Keratinocyte (primary cell): ENCODE data around the gene TP63. TPM values are rescaled to one million over a fixed set of nuclear protein-coding genes. Genes with fewer than 3 reads are reported as not detected.

Experiments used
- DNase-seq: peaks from one replicate; pipeline ENCODE4 v3.0.0-alpha.2; 2011; ENCODE audit warnings: low read depth, missing footprints, low spot score
- FAIRE-seq: peaks from 2 replicates; lab custom pipeline; 2011; peaks lifted over from hg19 to GRCh38; lab: Jason Lieb, UNC
- H2AFZ ChIP-seq: 2 replicates; pipeline ENCODE4 v1.6.0; 2012; ENCODE audit warnings: low read length, control low read depth, inconsistent platforms; ENCODE audit not compliant: control insufficient read depth
- H3K27ac ChIP-seq: 2 replicates; pipeline ENCODE4 v1.5.1; 2011; ENCODE audit warnings: low read length; ENCODE audit not compliant: control insufficient read depth, insufficient read depth
- H3K27me3 ChIP-seq: 3 replicates; pipeline ENCODE4 v1.6.0; 2011; ENCODE audit warnings: low read length; ENCODE audit not compliant: control insufficient read depth, insufficient read depth; ENCODE audit errors: extremely low read depth
- H3K36me3 ChIP-seq, 2 experiments: 2 replicates in 1 of 2; 3 replicates in 1 of 2; pipeline ENCODE4 v1.5.1; 2011; ENCODE audit warnings: low read length in 2 of 2, mild to moderate bottlenecking in 1 of 2; ENCODE audit not compliant: control insufficient read depth in 2 of 2, insufficient read depth in 2 of 2; ENCODE audit errors: extremely low read depth in 1 of 2
- H3K4me1 ChIP-seq: 3 replicates; pipeline ENCODE4 v1.5.1; 2011; ENCODE audit warnings: low read length; ENCODE audit not compliant: control insufficient read depth, insufficient read depth; ENCODE audit errors: extremely low read depth
- H3K4me2 ChIP-seq: 3 replicates; pipeline ENCODE4 v1.6.0; 2011; ENCODE audit warnings: low read depth, low read length; ENCODE audit not compliant: control insufficient read depth, insufficient read depth; ENCODE audit errors: extremely low read depth
- H3K4me3 ChIP-seq, 3 experiments: fragments of 200-600 bp in 1 of 3; sonication (generic) in 1 of 3; 2 replicates in 2 of 3; 3 replicates in 1 of 3; pipeline ENCODE4 v1.5.1; 2011 to 2016; ENCODE audit warnings: low read length in 3 of 3, mild to moderate bottlenecking in 3 of 3, control low read depth in 2 of 3, inconsistent platforms in 1 of 3, low read depth in 1 of 3, mixed read lengths in 1 of 3, mixed run types in 1 of 3, moderate library complexity in 1 of 3; ENCODE audit not compliant: control insufficient read depth in 2 of 3, insufficient read depth in 2 of 3; ENCODE audit errors: extremely low read depth in 1 of 3
- H3K79me2 ChIP-seq: 2 replicates; pipeline ENCODE4 v1.6.0; 2012; ENCODE audit warnings: low read length; ENCODE audit not compliant: control insufficient read depth, insufficient read depth
- H3K9ac ChIP-seq: 3 replicates; pipeline ENCODE4 v1.6.0; 2011; ENCODE audit warnings: low read length; ENCODE audit not compliant: control insufficient read depth, insufficient read depth; ENCODE audit errors: extremely low read depth
- H3K9me1 ChIP-seq: 3 replicates; pipeline ENCODE4 v1.6.0; 2011; ENCODE audit warnings: low read length; ENCODE audit not compliant: control insufficient read depth, insufficient read depth; ENCODE audit errors: extremely low read depth
- H3K9me3 ChIP-seq: 2 replicates; pipeline ENCODE4 v1.5.1; 2012; ENCODE audit warnings: low read depth, low read length; ENCODE audit not compliant: control insufficient read depth
- H4K20me1 ChIP-seq: 3 replicates; pipeline ENCODE4 v1.6.0; 2011; ENCODE audit warnings: low read length; ENCODE audit not compliant: control insufficient read depth, insufficient read depth; ENCODE audit errors: extremely low read depth
- CTCF ChIP-seq, 3 experiments: IDR thresholded peaks in 1 of 3; conservative IDR thresholded peaks in 1 of 3; optimal IDR thresholded peaks in 1 of 3; 2 replicates in 2 of 3; 3 replicates in 1 of 3; pipeline versions ENCODE3 to v1.5.1; 2011; ENCODE audit warnings: low read length in 3 of 3, mild to moderate bottlenecking in 3 of 3, moderate library complexity in 2 of 3, control low read depth in 1 of 3, inconsistent platforms in 1 of 3; ENCODE audit not compliant: insufficient read depth in 2 of 3; ENCODE audit errors: extremely low read depth in 1 of 3
- EZH2 ChIP-seq: IDR thresholded peaks from one replicate; pipeline ENCODE4 v1.6.1; 2012; ENCODE audit warnings: inconsistent platforms, mild to moderate bottlenecking, low read length, moderate library complexity
- dilution Hi-C: fragments of 300-500 bp; cut with MboI; formaldehyde crosslinking; loops from one replicate; pipeline ENCODE4 v1.7.0; 2020; ENCODE audit warnings: low sequenced_read_pairs; ENCODE audit not compliant: extremely low pct_ligation_motif_present
- polyA plus RNA-seq, 5 experiments: library from polyadenylated mRNA; depleted of rRNA in 3 of 5; stranded (reverse) in 3 of 5; stranded (forward) in 1 of 5; unstranded in 1 of 5; fragments of >200 nt; gene quantifications; 1 replicate in 1 of 5; 2 replicates in 3 of 5; 3 replicates in 1 of 5; pipeline versions ENCODE4 v1.2.1 to v1.2.3, GENCODE V29; 2011 to 2012; ENCODE audit warnings: missing spikeins in 2 of 5, low read depth in 1 of 5, low replicate concordance in 1 of 5

TP63 gene
- polyA plus RNA-seq, 1 donor (not counting 4 experiments of a cell fraction or from before 2014, with no cell fraction given) = 214 TPM

GRCh38 chr3:189703865-189704264, 72.7 kb downstream of the TP63 start:
- no peak overlapping the region for H3K9ac ChIP-seq
- H3K9me3 ChIP-seq = no peaks in the 10 kb centered on the region
- dilution Hi-C loops = no loop called here
- H4K20me1 ChIP-seq = no peaks in the 10 kb centered on the region
- no peak overlapping the region for H3K4me2 ChIP-seq
- no peak for TF ChIP-seq EZH2
- no peak for TF ChIP-seq CTCF (optimal IDR thresholded peaks at IDR 0.05 in 1 of 3, IDR thresholded peaks at IDR 0.05 in 1 of 3, conservative IDR thresholded peaks at IDR 0.05 in 1 of 3; ENCODE audit: extremely low read depth in 1 of 3, insufficient read depth in 2 of 3, low read length in 3 of 3)
- no peaks in the 10 kb centered on the region for H3K79me2 ChIP-seq
- FAIRE-seq = no peak
- H3K9me1 ChIP-seq = no peaks in the 10 kb centered on the region
- H3K27ac ChIP-seq = no peak overlapping the region
- H2AFZ ChIP-seq = no peak overlapping the region
- no peak overlapping the region for H3K4me3 ChIP-seq
- no peak for DNase-seq
- no peaks in the 10 kb centered on the region for H3K36me3 ChIP-seq
- no peaks in the 10 kb centered on the region for H3K4me1 ChIP-seq
- no peaks in the 10 kb centered on the region for H3K27me3 ChIP-seq

DNA sequence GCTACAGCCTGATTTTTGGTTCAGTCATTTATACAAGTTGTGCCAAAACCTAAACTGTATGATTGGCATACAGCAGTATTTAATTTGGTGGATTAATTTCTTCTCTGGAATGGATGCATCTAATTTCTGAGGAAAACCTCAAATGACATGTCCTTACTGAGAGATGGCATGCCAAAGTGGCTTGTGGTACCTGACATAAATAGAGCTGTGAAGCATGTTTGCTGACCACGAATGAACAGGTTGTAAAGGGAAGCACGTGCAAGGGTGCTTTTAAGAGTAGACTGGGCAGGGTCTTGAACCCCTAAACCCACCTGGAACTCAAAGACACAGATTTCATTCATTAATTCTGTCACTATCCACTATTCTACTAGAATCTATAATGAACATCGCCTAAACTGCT, 77.2 kb downstream of the TP63 start:
- H3K9ac ChIP-seq = no peak overlapping the region
- H3K27me3 ChIP-seq = no peaks in the 10 kb centered on the region
- peak overlapping the region; percentile 44 for H2AFZ ChIP-seq
- H4K20me1 ChIP-seq = no peaks in the 10 kb centered on the region
- H3K79me2 ChIP-seq = no peaks in the 10 kb centered on the region
- H3K9me3 ChIP-seq = no peaks in the 10 kb centered on the region
- TF ChIP-seq EZH2 (no peak), CTCF (optimal IDR thresholded peaks at IDR 0.05 in 1 of 3, IDR thresholded peaks at IDR 0.05 in 1 of 3, conservative IDR thresholded peaks at IDR 0.05 in 1 of 3; ENCODE audit: extremely low read depth in 1 of 3, insufficient read depth in 2 of 3, low read length in 3 of 3) (no peak)
- DNase-seq (no peak), FAIRE-seq (peak; percentile 9)
- no peaks in the 10 kb centered on the region for H3K36me3 ChIP-seq
- no peak overlapping the region for H3K4me2 ChIP-seq
- dilution Hi-C loops = no loop called here
- H3K27ac ChIP-seq = no peak overlapping the region
- no peak overlapping the region for H3K4me3 ChIP-seq
- H3K4me1 ChIP-seq = peaks cover 21% of the 10 kb centered on the region
- H3K9me1 ChIP-seq = no peaks in the 10 kb centered on the region
